ENCODE data around the gene TTLL9. TPM values are rescaled to one million over a fixed set of nuclear protein-coding genes. Genes with fewer than 3 reads are reported as not detected.
"Not testable (repeated sequence)": the region's sequence is repeated elsewhere in the genome, so short reads cannot be mapped to it uniquely, and the experiment has no call there.

TTLL9 gene, protein sequence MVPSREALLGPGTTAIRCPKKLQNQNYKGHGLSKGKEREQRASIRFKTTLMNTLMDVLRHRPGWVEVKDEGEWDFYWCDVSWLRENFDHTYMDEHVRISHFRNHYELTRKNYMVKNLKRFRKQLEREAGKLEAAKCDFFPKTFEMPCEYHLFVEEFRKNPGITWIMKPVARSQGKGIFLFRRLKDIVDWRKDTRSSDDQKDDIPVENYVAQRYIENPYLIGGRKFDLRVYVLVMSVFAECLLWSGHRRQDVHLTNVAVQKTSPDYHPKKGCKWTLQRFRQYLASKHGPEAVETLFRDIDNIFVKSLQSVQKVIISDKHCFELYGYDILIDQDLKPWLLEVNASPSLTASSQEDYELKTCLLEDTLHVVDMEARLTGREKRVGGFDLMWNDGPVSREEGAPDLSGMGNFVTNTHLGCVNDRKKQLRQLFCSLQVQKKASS
- 0.29 TPM for polyA plus RNA-seq (ENCODE audit: insufficient read length)

GRCh38 chr20:31869942-31870725, at the start of gene TTLL9, which contains the start of gene DUSP15:
TTLL9 (plus strand) TSS chr20:31870634; CDS start chr20:31871127, 493 bp downstream.
DUSP15 (minus strand) TSS chr20:31870527; CDS start chr20:31870337, 190 bp downstream.
- no peak for DNase-seq (ENCODE audit: low read depth)

GRCh38 chr20:31821427-31821826, 49.0 kb upstream of the TTLL9 start:
- no peak for DNase-seq (ENCODE audit: low read depth)

DNA sequence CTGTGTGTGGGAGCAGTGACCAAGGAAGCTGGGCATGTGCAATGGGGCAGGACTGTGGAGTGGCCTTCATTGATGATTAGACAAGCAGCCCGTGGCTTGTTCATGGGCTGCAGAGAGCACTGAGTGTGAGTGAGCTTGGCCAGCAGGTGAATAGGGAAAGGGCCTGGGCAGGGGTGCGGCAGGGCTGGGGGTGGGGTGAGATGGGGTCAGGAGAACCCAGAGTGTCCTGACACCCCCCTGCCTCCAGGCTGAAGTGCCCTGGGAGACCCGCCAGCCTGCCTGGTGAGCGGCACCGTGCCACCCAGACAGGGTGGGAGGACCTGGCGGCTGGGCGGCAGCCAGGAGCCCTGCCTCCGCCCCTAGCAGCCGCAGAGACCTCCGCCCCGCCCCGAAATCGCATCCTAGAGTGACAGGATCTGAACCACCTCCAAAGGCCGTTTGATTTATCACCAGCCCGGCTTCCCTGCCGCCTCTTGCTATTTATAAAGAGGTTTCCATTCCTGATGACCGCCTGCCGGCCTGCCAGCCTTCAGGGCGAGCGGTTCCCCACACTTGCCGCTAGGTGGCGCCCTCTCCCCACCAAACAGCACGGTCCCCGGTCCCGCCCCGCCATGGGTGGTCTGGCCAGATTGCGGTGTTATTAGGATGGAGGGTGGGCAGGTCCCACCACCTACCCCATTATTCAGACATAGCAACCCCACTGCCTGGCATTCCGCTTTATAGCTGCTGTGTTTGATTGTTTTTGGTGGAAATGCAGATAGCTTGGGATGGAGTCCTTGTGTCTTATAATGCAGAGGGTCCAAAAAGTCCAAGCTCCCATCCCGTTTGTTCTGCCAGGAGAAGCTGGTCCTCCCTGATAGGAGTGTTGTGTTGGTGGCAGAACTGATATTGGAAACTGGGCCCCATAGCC, 47.8 kb upstream of the TTLL9 start:
- no peak for DNase-seq (ENCODE audit: low read depth)

GRCh38 chr20:31823360-31824124, 46.9 kb upstream of the TTLL9 start:
- DNase-seq (ENCODE audit: low read depth): no peak

GRCh38 chr20:31824125-31824485, 46.3 kb upstream of the TTLL9 start:
- DNase-seq (ENCODE audit: low read depth): no peak

DNA sequence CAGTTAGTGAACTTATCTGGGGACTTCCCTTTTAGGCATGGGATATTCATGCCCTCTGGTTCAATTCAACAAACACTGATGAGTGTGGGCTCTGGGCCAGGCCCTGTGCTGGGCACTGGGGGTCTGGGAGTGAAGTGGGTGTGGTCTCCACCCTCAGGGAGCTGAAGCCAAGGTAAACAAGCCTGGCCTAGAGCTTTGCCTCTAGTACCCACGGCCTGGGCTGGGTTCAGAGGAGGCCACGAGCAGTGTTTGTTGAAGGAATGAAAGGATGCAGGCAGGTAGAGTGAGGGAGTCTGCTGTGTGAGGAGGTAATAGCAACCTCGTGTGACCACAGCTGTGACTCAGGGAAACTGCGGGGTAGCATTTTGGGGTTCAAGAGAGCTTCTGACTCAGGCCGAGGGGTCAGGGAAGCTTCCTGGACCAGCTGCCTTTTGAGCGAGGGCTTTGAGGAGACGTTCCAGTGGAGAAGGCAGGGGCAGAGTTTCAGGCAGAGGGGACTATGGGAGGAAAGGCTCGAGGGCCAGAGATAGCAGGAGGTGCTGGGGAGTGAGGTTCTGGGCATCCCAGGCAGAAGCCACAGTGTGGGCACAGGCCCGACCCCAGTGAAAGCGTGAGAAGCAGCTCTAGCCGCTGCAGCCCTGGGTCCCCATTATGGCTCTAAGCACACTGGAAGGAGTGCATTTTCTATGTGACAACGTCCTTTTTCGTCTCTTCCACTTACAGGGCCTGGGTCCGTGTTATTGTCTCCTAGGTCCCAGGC, 45.7 kb upstream of the TTLL9 start:
- no peak for DNase-seq (ENCODE audit: low read depth)

DNA sequence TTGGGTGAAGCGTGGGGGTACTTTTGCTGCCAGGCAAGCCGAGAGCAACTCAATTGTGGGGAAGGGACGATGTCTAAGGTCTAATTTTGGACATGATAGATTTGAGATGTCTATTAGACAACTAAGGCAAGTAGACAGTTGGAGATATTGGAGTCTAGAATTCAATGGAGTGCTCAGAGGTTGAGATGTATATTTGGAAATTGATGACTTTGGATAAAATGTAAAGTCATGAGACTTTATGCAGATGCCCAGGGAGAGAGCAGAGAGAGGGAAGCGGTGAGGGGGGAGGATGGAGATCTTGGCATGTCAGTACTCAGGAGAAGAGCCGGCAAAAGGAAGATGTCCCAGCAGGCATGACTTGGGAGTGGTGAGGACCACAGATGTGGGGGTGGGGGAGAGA, 44.4 kb upstream of the TTLL9 start:
- DNase-seq (ENCODE audit: low read depth): no peak

- DNase-seq (ENCODE audit: low read depth): no peak
Measured at GRCh38 chr20:31827059-31827458, 43.4 kb upstream of the TTLL9 start.

- DNase-seq (ENCODE audit: low read depth): not testable (repeated sequence)
Measured at GRCh38 chr20:31828016-31828415, 42.4 kb upstream of the TTLL9 start.

DNA sequence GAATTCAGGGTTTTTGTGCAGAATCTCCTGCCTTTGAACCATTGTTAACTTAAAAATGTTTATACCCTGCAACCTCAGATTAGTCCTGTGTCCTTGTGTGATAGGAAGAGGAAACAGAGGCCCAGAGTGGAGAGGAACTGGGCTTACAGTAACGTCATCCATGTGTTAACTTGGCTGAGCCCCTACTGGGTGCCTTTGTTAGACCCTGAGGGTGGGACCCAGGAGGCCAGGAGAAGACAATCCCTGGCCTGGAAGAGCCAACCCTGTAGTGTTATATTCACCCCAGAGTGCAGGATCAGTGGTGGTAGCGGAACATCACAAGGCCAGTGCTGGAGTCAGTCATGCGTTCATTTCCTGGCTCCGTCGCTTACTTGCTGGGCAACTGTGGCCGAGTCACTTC, 40.7 kb upstream of the TTLL9 start:
- no peak for DNase-seq (ENCODE audit: low read depth)

DNA sequence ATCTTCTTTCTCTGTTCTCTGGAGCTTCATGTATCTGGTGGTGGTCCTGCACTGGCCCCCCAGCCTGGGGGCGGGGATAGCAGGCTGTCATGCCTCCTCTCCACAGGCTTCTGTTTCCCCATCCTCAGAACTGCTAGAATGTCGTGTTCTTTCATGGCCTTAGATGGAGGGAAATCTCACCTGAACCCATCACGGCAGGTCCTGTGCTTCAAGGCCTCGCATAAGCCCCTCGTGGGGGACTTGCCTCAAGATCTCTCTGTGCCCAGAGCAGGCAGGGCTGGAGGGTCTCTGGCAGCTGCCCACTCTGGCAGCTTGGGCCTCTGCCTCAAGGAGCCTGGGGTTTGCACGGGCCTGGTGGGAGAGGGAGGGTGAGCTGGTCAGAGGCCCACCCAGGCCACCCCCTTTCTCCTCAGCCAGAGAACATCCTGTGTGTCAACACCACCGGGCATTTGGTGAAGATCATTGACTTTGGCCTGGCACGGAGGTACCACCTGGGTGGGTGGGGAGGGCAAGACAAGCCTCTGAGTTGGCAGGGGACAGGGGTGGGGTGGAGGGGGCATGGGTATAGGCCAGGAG, 39.9 kb upstream of the TTLL9 start:
- DNase-seq (ENCODE audit: low read depth): no peak

DNA sequence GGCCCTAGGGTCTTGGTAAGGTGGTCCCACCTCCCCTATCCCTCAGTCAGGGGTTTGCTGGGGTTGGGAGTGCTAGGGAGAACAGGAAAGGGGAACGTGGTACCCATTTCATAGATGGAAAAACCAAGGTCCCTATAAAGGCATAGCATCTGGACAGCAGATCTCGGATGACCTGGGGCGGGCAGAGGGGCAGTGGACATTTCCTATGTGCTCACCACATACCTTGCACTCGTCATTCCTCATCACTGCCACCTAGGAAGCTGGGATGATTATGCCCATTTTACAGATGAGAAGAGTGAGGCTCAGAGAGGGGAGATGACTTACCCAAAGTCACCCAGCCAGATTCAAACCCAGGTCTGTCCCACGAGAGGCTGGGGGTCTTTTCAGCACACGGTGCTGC, 39.2 kb upstream of the TTLL9 start:
- no peak for DNase-seq (ENCODE audit: low read depth)

GRCh38 chr20:31831771-31832306, 38.6 kb upstream of the TTLL9 start:
- no peak for DNase-seq (ENCODE audit: low read depth)

DNA sequence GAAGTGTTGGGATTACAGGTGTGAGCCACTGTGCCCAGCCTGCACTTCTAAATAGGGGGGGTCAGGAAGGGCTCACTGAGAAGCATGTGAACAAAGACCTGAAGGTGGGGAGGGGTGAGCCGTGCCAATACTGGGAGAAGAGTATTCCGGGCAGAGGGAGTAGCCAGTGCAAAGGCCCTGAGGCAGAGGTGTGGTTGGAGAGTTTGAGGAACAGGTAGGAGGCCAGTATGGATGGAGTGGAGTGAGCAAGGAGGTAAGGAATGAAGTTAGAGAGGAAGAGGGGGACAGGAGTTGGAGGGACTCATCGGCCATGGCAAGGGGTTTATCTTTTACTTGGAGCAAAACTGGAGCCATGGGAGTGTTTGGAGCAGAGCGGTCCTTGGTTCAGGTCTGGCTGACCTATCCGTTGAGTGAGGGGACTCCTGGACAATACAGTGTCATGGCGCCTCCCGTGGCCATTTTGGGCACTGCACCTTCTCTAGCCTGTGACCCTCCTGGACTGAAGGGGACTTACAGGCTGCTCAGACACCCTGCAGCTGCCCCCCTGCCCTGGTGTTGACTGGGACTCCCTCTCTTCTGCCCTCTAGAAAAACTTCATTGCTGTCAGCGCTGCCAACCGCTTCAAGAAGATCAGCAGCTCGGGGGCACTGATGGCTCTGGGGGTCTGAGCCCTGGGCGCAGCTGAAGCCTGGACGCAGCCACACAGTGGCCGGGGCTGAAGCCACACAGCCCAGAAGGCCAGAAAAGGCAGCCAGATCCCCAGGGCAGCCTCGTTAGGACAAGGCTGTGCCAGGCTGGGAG, 37.1 kb upstream of the TTLL9 start:
- DNase-seq (ENCODE audit: low read depth): no peak

- DNase-seq (ENCODE audit: low read depth): no peak
Measured at GRCh38 chr20:31833931-31834521, 36.4 kb upstream of the TTLL9 start.

DNA sequence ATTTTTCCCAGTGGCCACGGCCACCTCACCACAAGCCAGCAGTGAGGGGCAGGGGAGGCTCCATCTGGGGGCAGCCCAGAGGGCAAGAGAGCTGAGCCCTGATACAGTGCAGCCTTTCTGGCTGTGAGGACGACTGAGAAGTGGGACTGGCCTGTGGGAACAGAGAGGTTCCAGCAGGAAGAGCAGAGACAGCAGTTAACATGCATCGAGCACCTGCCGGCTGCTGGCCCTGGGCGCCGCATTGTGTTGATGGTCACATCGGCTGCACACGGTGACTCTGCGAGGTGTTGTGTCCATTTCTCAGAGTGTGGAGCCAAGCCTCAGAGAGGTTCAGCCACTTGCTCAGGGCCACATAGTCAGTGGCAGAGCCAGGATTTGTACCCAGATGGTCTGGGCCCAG, 34.9 kb upstream of the TTLL9 start:
- no peak for DNase-seq (ENCODE audit: low read depth)

DNA sequence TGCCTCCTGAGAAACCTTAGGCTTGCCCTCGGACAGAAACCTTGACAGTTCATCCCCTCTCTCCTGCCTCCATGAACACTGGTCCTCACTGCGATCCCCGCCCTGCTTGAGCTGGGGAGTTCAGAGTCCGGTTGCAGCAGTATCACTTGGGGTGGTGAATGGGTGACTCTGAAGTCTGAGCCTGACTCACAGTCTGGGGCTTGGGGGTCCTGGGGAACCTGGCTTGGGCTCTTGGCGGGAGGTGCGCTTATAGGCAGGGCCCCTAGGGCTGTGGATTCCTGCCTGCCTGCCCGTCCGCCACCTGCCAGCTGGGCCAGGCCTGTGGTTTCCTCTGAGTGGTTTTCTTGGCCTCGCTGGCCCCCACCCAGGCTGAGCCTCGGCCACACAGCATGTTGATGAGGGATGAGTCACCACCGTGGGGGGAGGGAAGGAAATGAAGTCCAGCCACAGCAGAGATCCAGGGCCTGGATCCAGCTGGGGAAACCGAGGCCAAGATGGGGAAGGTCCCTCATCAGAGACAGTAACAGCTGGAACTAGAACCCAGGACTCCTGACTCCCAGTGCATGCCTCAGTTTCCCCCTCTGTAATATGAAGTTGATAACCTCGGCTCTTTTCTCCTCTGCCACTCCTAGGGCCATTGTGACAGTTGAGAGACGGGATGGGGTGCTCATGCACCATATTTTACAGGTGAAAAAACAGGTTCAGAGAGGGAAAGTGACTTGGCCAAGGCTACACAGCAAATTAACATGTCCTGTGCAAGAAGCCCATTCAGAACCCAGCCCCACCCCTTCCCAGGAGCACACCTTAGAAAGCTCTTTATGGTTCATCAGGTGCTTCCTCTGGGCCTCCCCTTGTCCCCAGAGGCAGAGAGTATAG, 34.2 kb upstream of the TTLL9 start:
- DNase-seq (ENCODE audit: low read depth): no peak

Measured in forelimb muscle (tissue), 1 donor.